Right lobe of liver (tissue), 6 donors: ENCODE measurements around the gene KCTD15. TPM values are rescaled to one million over a fixed set of nuclear protein-coding genes. Genes with fewer than 3 reads are reported as not detected.

Source experiments
- ATAC-seq, 4 donors: fragments of 200-7000 bp; cut with Tn5 transposase; one replicate each; pipeline ENCODE4 v1.9.1; 2020; ENCODE audit warnings: mild to moderate bottlenecking in 4 of 4, moderate library complexity in 4 of 4
- DNase-seq, 3 donors: peaks; one replicate each; pipeline ENCODE4 v3.0.0-alpha.2; 2020
- H3K27ac ChIP-seq, 3 donors: fragments of 200-600 bp; one replicate each; pipeline ENCODE4 v1.8.0; 2022
- H3K27me3 ChIP-seq, 2 donors: fragments of 200-600 bp; one replicate each; pipeline ENCODE4 v1.8.0; 2022
- H3K36me3 ChIP-seq, 4 donors: fragments of 200-600 bp; sonication (generic) in 1 of 4; one replicate each; pipeline versions ENCODE4 v1.5.1 to v1.8.0; 2017 to 2022; ENCODE audit warnings: control low read depth in 1 of 4
- H3K4me1 ChIP-seq, 4 donors: fragments of 200-600 bp; sonication (generic) in 1 of 4; one replicate each; pipeline versions ENCODE4 v1.5.1 to v1.8.0; 2017 to 2022; ENCODE audit warnings: control low read depth in 1 of 4
- H3K4me3 ChIP-seq, 3 donors: fragments of 200-600 bp; one replicate each; pipeline ENCODE4 v1.8.0; 2022
- H3K9me3 ChIP-seq, 4 donors: fragments of 200-600 bp; sonication (generic) in 1 of 4; one replicate each; pipeline versions ENCODE4 v1.5.1 to v1.8.0; 2017 to 2022; ENCODE audit warnings: control low read depth in 1 of 4
- CTCF ChIP-seq, 4 donors: fragments of 200-600 bp in 3 of 4; fragments of 450-650 bp in 1 of 4; IDR thresholded peaks; one replicate each; pipeline versions ENCODE4 v1.5.1 to v1.8.0; 2016 to 2022; ENCODE audit warnings: antibody characterized with exemption in 4 of 4, mild to moderate bottlenecking in 2 of 4
- POLR2A ChIP-seq: fragments of 450-650 bp; IDR thresholded peaks from one replicate; pipeline ENCODE4 v1.6.1; 2017; ENCODE audit warnings: antibody characterized with exemption, mild to moderate bottlenecking
- WGBS: methylation state at CpG from one replicate; pipeline ENCODE4 v1.1.6; 2018; ENCODE audit warnings: low coverage, low lambda C conversion rate; ENCODE audit not compliant: insufficient coverage; ENCODE audit errors: missing lambda C conversion rate; 5-methylcytosine and 5-hydroxymethylcytosine counted together
- intact Hi-C, 2 donors: fragments of 100-400 bp; cut with DNase I; formaldehyde crosslinking; loops; one replicate each; pipeline versions ENCODE4 v1.11.2 to v1.14.1; 2022
- total RNA-seq, 6 experiments: library from RNA; depleted of rRNA in 2 of 6; stranded (reverse); fragments of >200 nt in 2 of 6; fragmentation: NEBNext Ultra II Directional in 3 of 6; extraction: Animal tissue kit (Norgen Biotek cat#: 25700) in 3 of 6; gene quantifications; one replicate each; pipeline versions ENCODE4 v1.1.0 to v1.2.4, GENCODE V29; 2016 to 2023
- donor health status: DM: no; HTN: yes; CAD: no.
- donor health status: DM: no; HTN: no; CAD: no.
- donor health status: DM: no; HTN: no; CAD: no.
- donor health status: DM: no; HTN: yes; CAD: no.
- donor health status: DM: no; HTN: yes; CAD: no.

Gene KCTD15
- total RNA-seq, 6 experiments from 2014 or later = 5.0 to 27.0 (median 11.5) TPM

- ATAC-seq (no peak), DNase-seq (no peak)
- no peak overlapping the region for H3K27ac ChIP-seq
- TF ChIP-seq CTCF (IDR thresholded peaks at IDR 0.05) = no peak
- intact Hi-C loops = no loop called here
- no peaks in the 10 kb centered on the region for H3K27me3 ChIP-seq
- WGBS = 59% methylated on average over 4 of the region's 6 CpGs
- no peak overlapping the region for H3K4me3 ChIP-seq
- H3K9me3 ChIP-seq = no peaks in the 10 kb centered on the region
- H3K36me3 ChIP-seq = no peaks in the 10 kb centered on the region
- no peaks in the 10 kb centered on the region for H3K4me1 ChIP-seq
Measured at GRCh38 chr19:33785795-33786194, 10.9 kb upstream of the KCTD15 start.

- ATAC-seq = no peak
- intact Hi-C loops = no loop called here
- Histone ChIP-seq H3K4me3 (no peak overlapping the region), H3K27ac (no peak overlapping the region), H3K9me3 (no peaks in the 10 kb centered on the region), H3K4me1 (no peaks in the 10 kb centered on the region), H3K36me3 (no peaks in the 10 kb centered on the region), H3K27me3 (no peaks in the 10 kb centered on the region)
- DNase-seq = no peak
- 25% methylated on average over 4 of the region's 4 CpGs for WGBS
- TF ChIP-seq CTCF (IDR thresholded peaks at IDR 0.05) (no peak), POLR2A (no peak)
Measured at GRCh38 chr19:33788676-33789075, 8.0 kb upstream of the KCTD15 start.

GRCh38 chr19:33789344-33789743 is 7.3 kb upstream of the KCTD15 start:
- Histone ChIP-seq H3K9me3 (no peaks in the 10 kb centered on the region), H3K4me3 (no peak overlapping the region), H3K36me3 (no peaks in the 10 kb centered on the region), H3K4me1 (no peaks in the 10 kb centered on the region), H3K27ac (no peak overlapping the region), H3K27me3 (no peaks in the 10 kb centered on the region)
- intact Hi-C loops = no loop called here
- no peak for DNase-seq
- 41% methylated on average over 2 of the region's 5 CpGs for WGBS
- ATAC-seq = no peak
- no peak for TF ChIP-seq POLR2A
- TF ChIP-seq CTCF (IDR thresholded peaks at IDR 0.05) = no peak

- intact Hi-C loops = no loop called here
- Histone ChIP-seq H3K27me3 (no peaks in the 10 kb centered on the region), H3K4me1 (peaks cover 0 to 10% (median 0%) of the 10 kb centered on the region in 4 donors), H3K27ac (peak overlapping the region; percentile 82 to 99 (median 85)), H3K9me3 (no peaks in the 10 kb centered on the region), H3K4me3 (peak overlapping the region; percentile 59 to 78 (median 60)), H3K36me3 (no peaks in the 10 kb centered on the region)
- TF ChIP-seq CTCF (IDR thresholded peaks at IDR 0.05) (no peak), POLR2A (no peak)
- DNase-seq (peak in 1 of 3 donors; percentile 40), ATAC-seq (no peak)
- 7% methylated on average over 21 of the region's 32 CpGs for WGBS
Measured at GRCh38 chr19:33794683-33795369, 1.8 kb upstream of the KCTD15 start.
